Chondrocyte (in vitro differentiated cells): ENCODE data around the gene ZNF236. TPM values are rescaled to one million over a fixed set of nuclear protein-coding genes. Genes with fewer than 3 reads are reported as not detected.

Experiments
- DNase-seq: peaks from one replicate; pipeline ENCODE4 v3.0.0; 2021; ENCODE audit warnings: mixed read lengths, low spot score
- H3K27ac Mint-ChIP-seq: one replicate; pipeline ENCODE4 v1.8.0; 2021; ENCODE audit warnings: mild to moderate bottlenecking, moderate library complexity, mixed read lengths; ENCODE audit not compliant: unreplicated experiment
- H3K27me3 Mint-ChIP-seq: 2 replicates; pipeline ENCODE4 v1.8.0; 2021; ENCODE audit warnings: low read depth, mixed read lengths
- H3K36me3 Mint-ChIP-seq: 2 replicates; pipeline ENCODE4 v1.8.0; 2021; ENCODE audit warnings: low read depth, mixed read lengths
- H3K4me1 Mint-ChIP-seq: 2 replicates; pipeline ENCODE4 v1.8.0; 2021; ENCODE audit warnings: low read depth, mild to moderate bottlenecking, mixed read lengths
- H3K4me3 Mint-ChIP-seq: one replicate; pipeline ENCODE4 v1.8.0; 2021; ENCODE audit warnings: mild to moderate bottlenecking, moderate library complexity, mixed read lengths; ENCODE audit not compliant: unreplicated experiment
- H3K9me3 Mint-ChIP-seq: 2 replicates; pipeline ENCODE4 v1.8.0; 2021; ENCODE audit warnings: low read depth, mixed read lengths
- total RNA-seq: library from RNA; stranded (reverse); gene quantifications from 3 replicates; pipeline ENCODE4 v1.2.1, GENCODE V29; 2021
- TF ChIP-seq, protein P1 (sequence below): fragments of 200-600 bp; sonication (generic); IDR thresholded peaks from 2 replicates; pipeline ENCODE4 v1.5.0; 2021; ENCODE audit warnings: antibody characterized with exemption, mild to moderate bottlenecking, moderate library complexity

Gene ZNF236
- total RNA-seq, 1 donor from 2014 or later, result 14.3 TPM

DNA sequence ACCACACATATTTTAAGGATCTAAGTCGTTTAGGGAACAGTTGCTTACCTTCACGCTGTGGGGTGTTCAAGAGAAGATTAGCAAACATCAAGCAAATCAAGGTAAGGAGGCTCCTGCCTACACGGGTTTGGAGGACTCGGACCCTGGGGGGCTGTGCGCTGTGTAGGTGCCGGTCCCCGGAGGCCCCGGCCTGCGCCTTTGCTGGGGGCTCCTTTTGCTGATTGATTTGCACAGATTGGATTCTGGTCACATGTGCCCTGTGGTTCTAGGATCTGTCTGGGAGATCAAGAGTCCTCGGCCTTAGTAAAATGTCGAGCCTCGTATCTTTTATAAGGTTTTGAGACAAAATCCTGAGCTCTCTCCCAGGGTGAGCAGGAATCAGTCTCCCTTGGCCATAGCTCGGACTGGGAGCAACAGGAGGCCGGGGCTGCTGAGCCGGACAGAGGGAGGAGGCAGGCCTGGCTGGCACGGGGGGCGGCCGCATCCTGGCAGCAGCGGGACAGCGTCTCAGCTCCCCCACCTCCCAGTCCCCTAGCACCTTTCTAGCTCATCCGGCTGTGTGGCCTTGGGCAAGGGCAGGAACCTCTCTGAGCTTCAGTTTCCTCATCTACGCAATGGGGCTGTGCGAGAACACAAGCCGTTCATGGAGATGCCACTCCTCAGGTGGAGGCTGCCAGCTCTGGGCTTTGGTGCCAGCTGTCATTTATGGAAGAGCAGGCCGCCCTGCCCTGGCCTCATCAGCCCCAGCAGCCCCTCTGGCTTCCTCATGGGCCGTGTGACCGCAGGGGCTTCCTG lies 163.0 kb downstream of the ZNF236 start:
- no peak for DNase-seq
- no peak overlapping the region for H3K27ac Mint-ChIP-seq
- H3K36me3 Mint-ChIP-seq, result no peaks in the 10 kb centered on the region
- H3K9me3 Mint-ChIP-seq, result no peaks in the 10 kb centered on the region
- peaks cover 8% of the 10 kb centered on the region for H3K27me3 Mint-ChIP-seq
- TF ChIP-seq, protein P1, sequence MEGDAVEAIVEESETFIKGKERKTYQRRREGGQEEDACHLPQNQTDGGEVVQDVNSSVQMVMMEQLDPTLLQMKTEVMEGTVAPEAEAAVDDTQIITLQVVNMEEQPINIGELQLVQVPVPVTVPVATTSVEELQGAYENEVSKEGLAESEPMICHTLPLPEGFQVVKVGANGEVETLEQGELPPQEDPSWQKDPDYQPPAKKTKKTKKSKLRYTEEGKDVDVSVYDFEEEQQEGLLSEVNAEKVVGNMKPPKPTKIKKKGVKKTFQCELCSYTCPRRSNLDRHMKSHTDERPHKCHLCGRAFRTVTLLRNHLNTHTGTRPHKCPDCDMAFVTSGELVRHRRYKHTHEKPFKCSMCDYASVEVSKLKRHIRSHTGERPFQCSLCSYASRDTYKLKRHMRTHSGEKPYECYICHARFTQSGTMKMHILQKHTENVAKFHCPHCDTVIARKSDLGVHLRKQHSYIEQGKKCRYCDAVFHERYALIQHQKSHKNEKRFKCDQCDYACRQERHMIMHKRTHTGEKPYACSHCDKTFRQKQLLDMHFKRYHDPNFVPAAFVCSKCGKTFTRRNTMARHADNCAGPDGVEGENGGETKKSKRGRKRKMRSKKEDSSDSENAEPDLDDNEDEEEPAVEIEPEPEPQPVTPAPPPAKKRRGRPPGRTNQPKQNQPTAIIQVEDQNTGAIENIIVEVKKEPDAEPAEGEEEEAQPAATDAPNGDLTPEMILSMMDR, result no peak
- H3K4me1 Mint-ChIP-seq, result peaks cover 6% of the 10 kb centered on the region
- H3K4me3 Mint-ChIP-seq, result no peak overlapping the region

DNA sequence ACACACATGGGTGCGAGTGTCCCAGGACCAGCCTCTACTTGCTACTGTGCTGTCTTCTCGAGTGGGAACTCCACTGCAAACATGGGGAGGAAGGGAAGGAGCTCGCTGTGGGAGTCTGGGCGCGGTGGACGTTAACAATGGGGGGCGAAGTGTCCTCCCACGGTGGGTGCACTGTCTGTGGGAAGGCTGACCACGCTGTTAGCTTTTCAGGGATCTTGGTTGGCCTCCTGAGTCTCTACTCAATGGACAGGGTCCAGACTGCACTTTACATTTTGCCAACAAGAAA lies 163.5 kb downstream of the ZNF236 start:
- Mint-ChIP-seq H3K9me3 (no peaks in the 10 kb centered on the region), H3K4me1 (peaks cover 6% of the 10 kb centered on the region), H3K36me3 (no peaks in the 10 kb centered on the region), H3K27ac (no peak overlapping the region), H3K27me3 (peaks cover 8% of the 10 kb centered on the region), H3K4me3 (no peak overlapping the region)
- no peak for DNase-seq
- TF ChIP-seq, protein P1, result no peak

DNA sequence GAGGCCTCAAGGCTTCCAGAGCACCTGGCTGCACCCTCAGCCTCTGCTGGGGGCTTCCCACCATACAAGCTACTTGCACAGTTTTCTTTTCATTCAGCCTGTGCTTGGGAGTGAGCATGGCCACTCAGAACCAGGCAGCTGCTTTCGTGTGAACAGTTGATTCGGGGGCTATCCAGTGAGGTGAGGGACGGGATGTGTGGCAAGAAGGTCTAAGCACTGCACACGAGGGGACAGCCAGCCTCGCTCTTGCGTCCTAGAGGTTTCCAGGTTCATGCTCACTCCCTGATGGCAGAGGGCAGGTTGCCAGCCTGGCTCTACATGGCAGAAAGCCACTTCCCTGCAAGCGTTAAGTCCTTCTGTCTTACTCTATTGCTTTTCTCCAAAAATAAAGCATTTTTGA lies 164.0 kb downstream of the ZNF236 start:
- H3K27me3 Mint-ChIP-seq, result peaks cover 8% of the 10 kb centered on the region
- TF ChIP-seq, protein P1, result no peak
- H3K27ac Mint-ChIP-seq, result no peak overlapping the region

DNA sequence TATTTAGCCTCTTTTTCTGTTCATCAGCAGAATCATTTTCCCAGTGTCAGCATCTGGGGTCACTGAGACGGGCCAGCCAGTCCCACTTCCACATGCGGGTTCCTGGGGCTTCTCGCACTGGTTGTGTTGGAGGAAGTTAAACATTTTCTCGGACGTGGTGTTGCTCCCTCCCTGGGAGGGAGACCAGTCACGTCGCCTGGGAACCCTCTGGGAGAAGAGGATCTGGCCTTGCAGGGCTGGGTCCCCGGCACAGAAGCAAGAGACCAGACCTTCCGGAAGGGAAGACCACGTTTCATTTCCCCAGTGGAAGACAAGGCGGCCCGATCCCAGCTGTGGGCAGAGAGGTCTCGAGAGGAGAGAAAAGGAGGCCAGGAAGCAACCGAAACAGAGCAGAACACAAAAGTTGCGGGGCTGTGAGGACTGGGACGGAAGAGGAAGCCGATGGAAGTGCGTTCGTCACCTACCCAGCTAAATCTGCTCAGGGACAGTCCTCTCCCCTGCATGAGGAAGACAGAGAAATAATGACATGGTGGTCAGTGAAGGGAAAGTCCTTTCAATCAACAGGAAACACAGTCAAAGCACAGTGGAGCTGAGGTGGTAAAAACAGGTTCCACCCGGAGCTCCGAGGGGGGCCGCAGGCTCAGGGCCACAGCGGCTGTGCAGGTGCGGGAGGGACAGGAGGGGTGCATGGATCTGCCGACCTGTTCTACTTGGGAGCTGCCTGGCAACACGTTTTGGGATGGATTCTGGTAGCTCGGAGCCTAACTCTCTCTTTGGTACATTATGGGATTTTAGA lies 165.9 kb downstream of the ZNF236 start:
- no peak overlapping the region for H3K4me3 Mint-ChIP-seq
- peaks cover 3% of the 10 kb centered on the region for H3K4me1 Mint-ChIP-seq
- peaks cover 8% of the 10 kb centered on the region for H3K27me3 Mint-ChIP-seq
- H3K9me3 Mint-ChIP-seq, result no peaks in the 10 kb centered on the region
- no peak for DNase-seq
- no peaks in the 10 kb centered on the region for H3K36me3 Mint-ChIP-seq
- no peak overlapping the region for H3K27ac Mint-ChIP-seq
- TF ChIP-seq, protein P1, result no peak

More for the DNA sequence above, 164.0 kb downstream of the ZNF236 start:
- Mint-ChIP-seq H3K36me3 (no peaks in the 10 kb centered on the region), H3K4me1 (peaks cover 6% of the 10 kb centered on the region), H3K4me3 (no peak overlapping the region), H3K9me3 (no peaks in the 10 kb centered on the region)
- no peak for DNase-seq

DNA sequence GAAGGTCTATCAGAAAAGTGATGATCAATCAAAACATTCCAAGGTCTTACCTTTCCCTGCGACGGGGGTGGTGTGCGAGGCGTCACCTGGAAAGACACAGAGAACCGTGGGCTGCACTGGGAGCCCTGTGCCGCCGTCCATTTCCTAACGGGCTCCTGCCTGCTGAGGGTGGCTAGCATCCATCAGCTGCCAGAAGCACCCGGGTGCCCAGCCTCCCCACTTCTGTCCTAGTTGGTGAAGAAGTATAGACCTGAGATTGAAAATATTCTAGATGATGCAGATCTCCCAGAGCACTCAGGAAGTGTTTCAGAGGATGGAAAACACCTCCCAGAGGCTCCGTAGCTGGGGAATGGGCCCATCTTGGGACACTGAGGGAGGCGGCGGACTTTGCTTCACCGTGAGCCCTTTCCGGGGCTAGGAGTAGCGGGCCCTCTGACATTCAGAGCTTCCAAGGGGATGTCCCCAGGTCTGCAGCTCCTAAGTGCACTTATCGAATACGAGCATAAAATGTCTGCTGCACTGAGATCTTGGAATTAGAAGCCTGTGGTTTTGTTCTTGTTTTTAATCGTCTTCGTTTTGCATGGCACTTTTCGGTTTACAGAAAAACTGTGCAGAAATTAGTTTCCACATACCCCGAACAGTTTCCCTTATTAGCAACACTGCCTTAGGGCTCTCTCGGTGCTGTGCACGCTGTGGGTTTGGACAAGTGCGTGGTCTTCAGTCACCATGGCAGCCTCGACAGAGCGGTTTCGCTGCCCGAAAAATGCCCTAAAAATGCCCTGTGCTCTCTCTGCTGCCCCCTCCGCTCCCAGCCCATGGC lies 166.7 kb downstream of the ZNF236 start:
- TF ChIP-seq, protein P1, result no peak
- no peaks in the 10 kb centered on the region for H3K36me3 Mint-ChIP-seq
- no peak overlapping the region for H3K4me3 Mint-ChIP-seq
- H3K4me1 Mint-ChIP-seq, result no peaks in the 10 kb centered on the region
- no peaks in the 10 kb centered on the region for H3K9me3 Mint-ChIP-seq
- no peak for DNase-seq
- H3K27me3 Mint-ChIP-seq, result peaks cover 8% of the 10 kb centered on the region
- no peak overlapping the region for H3K27ac Mint-ChIP-seq
